ENCODE results near the gene TMEM135.

TMEM135 gene

GRCh38 chr11:87223816-87224215, 186.1 kb downstream of the TMEM135 start:
- H3K27ac ChIP-seq, result no peak overlapping the region
- no peak overlapping the region for H3K9ac ChIP-seq
- H4K20me1 ChIP-seq, result peaks cover 0 to 5% (median 0%) of the 10 kb centered on the region in 11 experiments; a peak in 3 of 22 replicates
- TF ChIP-seq Cebpa-rat (IDR thresholded peaks at IDR 0.05), result no peak
- no peak overlapping the region for H3K4me3 ChIP-seq
- no peaks in the 10 kb centered on the region for H3K9me3 ChIP-seq (replicated peaks in 1 of 11)
- H3K4me1 ChIP-seq, result no peaks in the 10 kb centered on the region
- no peak overlapping the region for H3K4me2 ChIP-seq
- H3K36me3 ChIP-seq, result peaks cover 0 to 18% (median 0%) of the 10 kb centered on the region in 11 experiments; a peak in 3 of 22 replicates
- H3K27me3 ChIP-seq, result no peaks in the 10 kb centered on the region

- Histone ChIP-seq H3K36me3 (peaks cover 0 to 18% (median 0%) of the 10 kb centered on the region in 11 experiments; a peak in 3 of 22 replicates), H3K4me3 (no peak overlapping the region), H3K4me2 (no peak overlapping the region), H4K20me1 (peaks cover 0 to 5% (median 0%) of the 10 kb centered on the region in 11 experiments; a peak in 3 of 22 replicates), H3K27me3 (no peaks in the 10 kb centered on the region), H3K9me3 (replicated peaks in 1 of 11) (no peaks in the 10 kb centered on the region), H3K27ac (no peak overlapping the region), H3K4me1 (no peaks in the 10 kb centered on the region), H3K9ac (no peak overlapping the region)
- no peak for TF ChIP-seq Cebpa-rat (IDR thresholded peaks at IDR 0.05)
These were observed 186.8 kb downstream of the TMEM135 start for GRCh38 chr11:87224486-87224885.

- Histone ChIP-seq H3K4me3 (no peak overlapping the region), H4K20me1 (no peaks in the 10 kb centered on the region; a peak in 1 of 22 replicates), H3K27me3 (no peaks in the 10 kb centered on the region), H3K4me2 (no peak overlapping the region), H3K9ac (no peak overlapping the region), H3K4me1 (no peaks in the 10 kb centered on the region), H3K9me3 (replicated peaks in 1 of 11) (peaks cover 21 to 28% (median 24%) of the 10 kb centered on the region in 11 experiments), H3K27ac (no peak overlapping the region), H3K36me3 (peaks cover 8 to 26% (median 16%) of the 10 kb centered on the region in 11 experiments; a peak in 17 of 22 replicates)
- TF ChIP-seq Cebpa-rat (IDR thresholded peaks at IDR 0.05), result no peak
These were observed 191.1 kb downstream of the TMEM135 start for GRCh38 chr11:87228820-87229219.

GRCh38 chr11:87230995-87231394, 193.3 kb downstream of the TMEM135 start:
- H3K27ac ChIP-seq, result no peak overlapping the region
- H3K27me3 ChIP-seq, result no peaks in the 10 kb centered on the region
- TF ChIP-seq Cebpa-rat (IDR thresholded peaks at IDR 0.05), result no peak

GRCh38 chr11:87232320-87232719, 194.6 kb downstream of the TMEM135 start:
- no peak overlapping the region for H3K9ac ChIP-seq
- H3K4me2 ChIP-seq, result no peak overlapping the region
- H3K36me3 ChIP-seq, result peaks cover 8 to 32% (median 16%) of the 10 kb centered on the region in 11 experiments; a peak in 17 of 22 replicates
- no peaks in the 10 kb centered on the region for H3K27me3 ChIP-seq
- peaks cover 21 to 28% (median 24%) of the 10 kb centered on the region in 11 experiments for H3K9me3 ChIP-seq (replicated peaks in 1 of 11)
- TF ChIP-seq Cebpa-rat (IDR thresholded peaks at IDR 0.05), result no peak
- H3K4me1 ChIP-seq, result no peaks in the 10 kb centered on the region
- H3K27ac ChIP-seq, result no peak overlapping the region
- H4K20me1 ChIP-seq, result peaks cover 0 to 3% (median 0%) of the 10 kb centered on the region in 11 experiments; a peak in 1 of 22 replicates
- H3K4me3 ChIP-seq, result no peak overlapping the region

More at GRCh38 chr11:87230995-87231394, 193.3 kb downstream of the TMEM135 start:
- Histone ChIP-seq H3K4me1 (no peaks in the 10 kb centered on the region), H3K4me2 (no peak overlapping the region), H3K36me3 (peaks cover 8 to 24% (median 16%) of the 10 kb centered on the region in 11 experiments; a peak in 17 of 22 replicates), H4K20me1 (peaks cover 0 to 3% (median 0%) of the 10 kb centered on the region in 11 experiments; a peak in 1 of 22 replicates), H3K4me3 (no peak overlapping the region), H3K9me3 (replicated peaks in 1 of 11) (peaks cover 21 to 28% (median 24%) of the 10 kb centered on the region in 11 experiments), H3K9ac (no peak overlapping the region)

- Histone ChIP-seq H4K20me1 (peaks cover 0 to 3% (median 0%) of the 10 kb centered on the region in 11 experiments; a peak in 1 of 22 replicates), H3K27me3 (no peaks in the 10 kb centered on the region), H3K4me2 (no peak overlapping the region), H3K36me3 (peaks cover 8 to 51% (median 16%) of the 10 kb centered on the region in 11 experiments; a peak in 17 of 22 replicates), H3K27ac (no peak overlapping the region), H3K9me3 (replicated peaks in 1 of 11) (peaks cover 21 to 28% (median 24%) of the 10 kb centered on the region in 11 experiments), H3K4me1 (no peaks in the 10 kb centered on the region), H3K9ac (no peak overlapping the region), H3K4me3 (no peak overlapping the region)
- TF ChIP-seq Cebpa-rat (IDR thresholded peaks at IDR 0.05), result no peak
These were observed 197.6 kb downstream of the TMEM135 start for GRCh38 chr11:87235366-87235765.

GRCh38 chr11:87236368-87236767, 198.6 kb downstream of the TMEM135 start:
- no peak overlapping the region for H3K4me2 ChIP-seq
- H3K4me3 ChIP-seq, result no peak overlapping the region
- no peak overlapping the region for H3K9ac ChIP-seq
- H3K27me3 ChIP-seq, result no peaks in the 10 kb centered on the region
- TF ChIP-seq Cebpa-rat (IDR thresholded peaks at IDR 0.05), result no peak
- peaks cover 16 to 20% (median 17%) of the 10 kb centered on the region in 11 experiments for H3K9me3 ChIP-seq (replicated peaks in 1 of 11)
- no peak overlapping the region for H3K27ac ChIP-seq
- H3K36me3 ChIP-seq, result peaks cover 8 to 41% (median 11%) of the 10 kb centered on the region in 11 experiments; a peak in 17 of 22 replicates
- H4K20me1 ChIP-seq, result peaks cover 0 to 3% (median 0%) of the 10 kb centered on the region in 11 experiments; a peak in 1 of 22 replicates
- no peaks in the 10 kb centered on the region for H3K4me1 ChIP-seq

GRCh38 chr11:87239001-87239400, 201.3 kb downstream of the TMEM135 start:
- Histone ChIP-seq H3K4me3 (no peak overlapping the region), H3K9ac (no peak overlapping the region), H4K20me1 (peaks cover 0 to 3% (median 0%) of the 10 kb centered on the region in 11 experiments; a peak in 1 of 22 replicates), H3K36me3 (peaks cover 0 to 31% (median 0%) of the 10 kb centered on the region in 11 experiments; a peak in 2 of 22 replicates), H3K9me3 (replicated peaks in 1 of 11) (no peaks in the 10 kb centered on the region), H3K27me3 (no peaks in the 10 kb centered on the region), H3K27ac (no peak overlapping the region), H3K4me1 (no peaks in the 10 kb centered on the region), H3K4me2 (no peak overlapping the region)
- TF ChIP-seq Cebpa-rat (IDR thresholded peaks at IDR 0.05), result no peak

GRCh38 chr11:87239531-87239930, 201.8 kb downstream of the TMEM135 start:
- Histone ChIP-seq H4K20me1 (peaks cover 0 to 3% (median 0%) of the 10 kb centered on the region in 11 experiments; a peak in 1 of 22 replicates), H3K4me1 (no peaks in the 10 kb centered on the region)
- no peak for TF ChIP-seq Cebpa-rat (IDR thresholded peaks at IDR 0.05)

More at GRCh38 chr11:87239531-87239930, 201.8 kb downstream of the TMEM135 start:
- no peaks in the 10 kb centered on the region for H3K27me3 ChIP-seq
- H3K4me2 ChIP-seq, result no peak overlapping the region
- no peaks in the 10 kb centered on the region for H3K9me3 ChIP-seq (replicated peaks in 1 of 11)
- H3K36me3 ChIP-seq, result peaks cover 0 to 31% (median 0%) of the 10 kb centered on the region in 11 experiments; a peak in 2 of 22 replicates
- no peak overlapping the region for H3K27ac ChIP-seq
- H3K4me3 ChIP-seq, result no peak overlapping the region
- no peak overlapping the region for H3K9ac ChIP-seq

Data from BLaER1 treated with 17β-estradiol and CSF1 and Interleukin-3, amounts not matched to agents 10 nM and 100 nM (cell line).